Measurements from ENCODE around the gene TUBB6. TPM values are rescaled to one million over a fixed set of nuclear protein-coding genes. Genes with fewer than 3 reads are reported as not detected.

The TUBB6 gene
- total and polyA plus RNA-seq, 5 donors from 2014 or later, result 0.22 to 2.4 (median 0.64) TPM; not detected in 1

GRCh38 chr18:12330766-12331165, 22.7 kb downstream of the TUBB6 start:
- H3K4me1 ChIP-seq (ENCODE audit: control insufficient read depth, insufficient read depth, low read length, poor library complexity, severe bottlenecking), result no peaks in the 10 kb centered on the region
- ATAC-seq (ENCODE audit: low read depth in 2 of 2), result no peak
- H3K27ac ChIP-seq (ENCODE audit: insufficient read depth, low read length, poor library complexity, severe bottlenecking), result no peak overlapping the region
- no peak for DNase-seq
- H3K9me3 Mint-ChIP-seq, result peaks cover 0 to 2% (median 0%) of the 10 kb centered on the region in 7 donors
- H3K4me3 Mint-ChIP-seq, result no peak overlapping the region
- H3K36me3 ChIP-seq (ENCODE audit: control insufficient read depth, insufficient read depth, low read length), result peaks cover 50% of the 10 kb centered on the region
- H3K27me3 Mint-ChIP-seq, result no peaks in the 10 kb centered on the region
- H3K36me3 Mint-ChIP-seq, result peaks cover 45% of the 10 kb centered on the region
- no peak overlapping the region for H3K27ac Mint-ChIP-seq
- H3K4me1 Mint-ChIP-seq, result peaks cover 0 to 7% (median 6%) of the 10 kb centered on the region in 4 donors
- no peak overlapping the region for H3K4me3 ChIP-seq (ENCODE audit: low read depth, low read length)
- no peaks in the 10 kb centered on the region for H3K27me3 ChIP-seq (ENCODE audit: control insufficient read depth, insufficient read depth, low read length)
- no peaks in the 10 kb centered on the region for H3K9me3 ChIP-seq (ENCODE audit: control insufficient read depth in 2 of 2, low read length in 2 of 2)

GRCh38 chr18:12333506-12334290, 25.7 kb downstream of the TUBB6 start:
- no peaks in the 10 kb centered on the region for H3K4me1 ChIP-seq (ENCODE audit: control insufficient read depth, insufficient read depth, low read length, poor library complexity, severe bottlenecking)
- H3K27me3 Mint-ChIP-seq, result no peaks in the 10 kb centered on the region
- H3K4me3 Mint-ChIP-seq, result no peak overlapping the region
- no peaks in the 10 kb centered on the region for H3K9me3 ChIP-seq (ENCODE audit: control insufficient read depth in 2 of 2, low read length in 2 of 2)
- ATAC-seq (ENCODE audit: low read depth in 2 of 2) (no peak), DNase-seq (no peak)
- H3K36me3 Mint-ChIP-seq, result peaks cover 42% of the 10 kb centered on the region
- H3K36me3 ChIP-seq (ENCODE audit: control insufficient read depth, insufficient read depth, low read length), result peaks cover 46% of the 10 kb centered on the region
- no peak overlapping the region for H3K4me3 ChIP-seq (ENCODE audit: low read depth, low read length)
- peak overlapping the region in 1 of 3 donors; percentile 43 for H3K27ac Mint-ChIP-seq
- H3K27ac ChIP-seq (ENCODE audit: insufficient read depth, low read length, poor library complexity, severe bottlenecking), result no peak overlapping the region
- peaks cover 0 to 2% (median 0%) of the 10 kb centered on the region in 7 donors for H3K9me3 Mint-ChIP-seq
- no peaks in the 10 kb centered on the region for H3K27me3 ChIP-seq (ENCODE audit: control insufficient read depth, insufficient read depth, low read length)
- H3K4me1 Mint-ChIP-seq, result no peaks in the 10 kb centered on the region

GRCh38 chr18:12334366-12334808, 26.3 kb downstream of the TUBB6 start:
- Mint-ChIP-seq H3K36me3 (peaks cover 42% of the 10 kb centered on the region), H3K27ac (peak overlapping the region in 1 of 3 donors; percentile 45), H3K9me3 (peaks cover 0 to 2% (median 0%) of the 10 kb centered on the region in 7 donors), H3K4me1 (no peaks in the 10 kb centered on the region), H3K4me3 (no peak overlapping the region), H3K27me3 (no peaks in the 10 kb centered on the region)
- peaks cover 40% of the 10 kb centered on the region for H3K36me3 ChIP-seq (ENCODE audit: control insufficient read depth, insufficient read depth, low read length)
- no peak overlapping the region for H3K4me3 ChIP-seq (ENCODE audit: low read depth, low read length)
- no peaks in the 10 kb centered on the region for H3K4me1 ChIP-seq (ENCODE audit: control insufficient read depth, insufficient read depth, low read length, poor library complexity, severe bottlenecking)
- no peaks in the 10 kb centered on the region for H3K27me3 ChIP-seq (ENCODE audit: control insufficient read depth, insufficient read depth, low read length)
- H3K27ac ChIP-seq (ENCODE audit: insufficient read depth, low read length, poor library complexity, severe bottlenecking), result no peak overlapping the region
- DNase-seq (no peak), ATAC-seq (ENCODE audit: low read depth in 2 of 2) (no peak)
- H3K9me3 ChIP-seq (ENCODE audit: control insufficient read depth in 2 of 2, low read length in 2 of 2), result no peaks in the 10 kb centered on the region

GRCh38 chr18:12334863-12335262, 26.8 kb downstream of the TUBB6 start:
- ATAC-seq (ENCODE audit: low read depth in 2 of 2) (no peak), DNase-seq (no peak)
- H3K36me3 ChIP-seq (ENCODE audit: control insufficient read depth, insufficient read depth, low read length), result peaks cover 36% of the 10 kb centered on the region
- Mint-ChIP-seq H3K27me3 (no peaks in the 10 kb centered on the region), H3K9me3 (peaks cover 0 to 2% (median 0%) of the 10 kb centered on the region in 7 donors), H3K4me1 (no peaks in the 10 kb centered on the region), H3K27ac (peak overlapping the region in 1 of 3 donors; percentile 45), H3K4me3 (no peak overlapping the region), H3K36me3 (peaks cover 40% of the 10 kb centered on the region)
- no peaks in the 10 kb centered on the region for H3K27me3 ChIP-seq (ENCODE audit: control insufficient read depth, insufficient read depth, low read length)
- H3K9me3 ChIP-seq (ENCODE audit: control insufficient read depth in 2 of 2, low read length in 2 of 2), result no peaks in the 10 kb centered on the region
- H3K4me3 ChIP-seq (ENCODE audit: low read depth, low read length), result no peak overlapping the region
- no peak overlapping the region for H3K27ac ChIP-seq (ENCODE audit: insufficient read depth, low read length, poor library complexity, severe bottlenecking)
- no peaks in the 10 kb centered on the region for H3K4me1 ChIP-seq (ENCODE audit: control insufficient read depth, insufficient read depth, low read length, poor library complexity, severe bottlenecking)

- Mint-ChIP-seq H3K27ac (peak overlapping the region in 2 of 3 donors; percentile 7 to 32), H3K4me1 (no peaks in the 10 kb centered on the region), H3K4me3 (no peak overlapping the region), H3K27me3 (no peaks in the 10 kb centered on the region), H3K9me3 (peaks cover 0 to 2% (median 0%) of the 10 kb centered on the region in 7 donors), H3K36me3 (peaks cover 40% of the 10 kb centered on the region)
- peaks cover 39% of the 10 kb centered on the region for H3K36me3 ChIP-seq (ENCODE audit: control insufficient read depth, insufficient read depth, low read length)
- no peaks in the 10 kb centered on the region for H3K9me3 ChIP-seq (ENCODE audit: control insufficient read depth in 2 of 2, low read length in 2 of 2)
- no peak for DNase-seq
- H3K4me3 ChIP-seq (ENCODE audit: low read depth, low read length), result no peak overlapping the region
- H3K27me3 ChIP-seq (ENCODE audit: control insufficient read depth, insufficient read depth, low read length), result no peaks in the 10 kb centered on the region
- ATAC-seq (ENCODE audit: low read depth in 2 of 2), result no peak
- no peaks in the 10 kb centered on the region for H3K4me1 ChIP-seq (ENCODE audit: control insufficient read depth, insufficient read depth, low read length, poor library complexity, severe bottlenecking)
- H3K27ac ChIP-seq (ENCODE audit: insufficient read depth, low read length, poor library complexity, severe bottlenecking), result no peak overlapping the region
These were observed 27.5 kb downstream of the TUBB6 start for GRCh38 chr18:12335503-12335902.

GRCh38 chr18:12336171-12336613, 28.2 kb downstream of the TUBB6 start:
- Histone ChIP-seq H3K36me3 (ENCODE audit: control insufficient read depth, insufficient read depth, low read length) (peaks cover 44% of the 10 kb centered on the region), H3K27me3 (ENCODE audit: control insufficient read depth, insufficient read depth, low read length) (no peaks in the 10 kb centered on the region), H3K4me3 (ENCODE audit: low read depth, low read length) (no peak overlapping the region), H3K4me1 (ENCODE audit: control insufficient read depth, insufficient read depth, low read length, poor library complexity, severe bottlenecking) (no peaks in the 10 kb centered on the region), H3K27ac (ENCODE audit: insufficient read depth, low read length, poor library complexity, severe bottlenecking) (no peak overlapping the region), H3K9me3 (ENCODE audit: control insufficient read depth in 2 of 2, low read length in 2 of 2) (no peaks in the 10 kb centered on the region)
- DNase-seq, result no peak
- H3K27me3 Mint-ChIP-seq, result no peaks in the 10 kb centered on the region
- H3K4me3 Mint-ChIP-seq, result no peak overlapping the region
- H3K27ac Mint-ChIP-seq, result peak overlapping the region in 1 of 3 donors; percentile 67
- no peaks in the 10 kb centered on the region for H3K4me1 Mint-ChIP-seq
- H3K9me3 Mint-ChIP-seq, result no peaks in the 10 kb centered on the region
- H3K36me3 Mint-ChIP-seq, result peaks cover 41% of the 10 kb centered on the region
- ATAC-seq (ENCODE audit: low read depth in 2 of 2), result no peak

GRCh38 chr18:12336887-12337286, 28.8 kb downstream of the TUBB6 start:
- Histone ChIP-seq H3K4me1 (ENCODE audit: control insufficient read depth, insufficient read depth, low read length, poor library complexity, severe bottlenecking) (no peaks in the 10 kb centered on the region), H3K9me3 (ENCODE audit: control insufficient read depth in 2 of 2, low read length in 2 of 2) (no peaks in the 10 kb centered on the region), H3K27ac (ENCODE audit: insufficient read depth, low read length, poor library complexity, severe bottlenecking) (no peak overlapping the region), H3K27me3 (ENCODE audit: control insufficient read depth, insufficient read depth, low read length) (no peaks in the 10 kb centered on the region), H3K36me3 (ENCODE audit: control insufficient read depth, insufficient read depth, low read length) (peaks cover 44% of the 10 kb centered on the region), H3K4me3 (ENCODE audit: low read depth, low read length) (no peak overlapping the region)
- Mint-ChIP-seq H3K9me3 (no peaks in the 10 kb centered on the region), H3K4me1 (no peaks in the 10 kb centered on the region), H3K27ac (peak overlapping the region in 1 of 3 donors; percentile 1), H3K27me3 (no peaks in the 10 kb centered on the region), H3K4me3 (no peak overlapping the region), H3K36me3 (peaks cover 47% of the 10 kb centered on the region)
- ATAC-seq (ENCODE audit: low read depth in 2 of 2) (no peak), DNase-seq (no peak)

- H3K36me3 ChIP-seq (ENCODE audit: control insufficient read depth, insufficient read depth, low read length), result peaks cover 58% of the 10 kb centered on the region
- no peak overlapping the region for H3K27ac Mint-ChIP-seq
- H3K27me3 ChIP-seq (ENCODE audit: control insufficient read depth, insufficient read depth, low read length), result no peaks in the 10 kb centered on the region
- H3K4me3 ChIP-seq (ENCODE audit: low read depth, low read length), result no peak overlapping the region
- no peaks in the 10 kb centered on the region for H3K27me3 Mint-ChIP-seq
- DNase-seq (no peak), ATAC-seq (ENCODE audit: low read depth in 2 of 2) (no peak)
- H3K9me3 ChIP-seq (ENCODE audit: control insufficient read depth in 2 of 2, low read length in 2 of 2), result no peaks in the 10 kb centered on the region
- no peaks in the 10 kb centered on the region for H3K4me1 Mint-ChIP-seq
- H3K27ac ChIP-seq (ENCODE audit: insufficient read depth, low read length, poor library complexity, severe bottlenecking), result no peak overlapping the region
- no peaks in the 10 kb centered on the region for H3K9me3 Mint-ChIP-seq
- H3K36me3 Mint-ChIP-seq, result peaks cover 62% of the 10 kb centered on the region
- no peaks in the 10 kb centered on the region for H3K4me1 ChIP-seq (ENCODE audit: control insufficient read depth, insufficient read depth, low read length, poor library complexity, severe bottlenecking)
- no peak overlapping the region for H3K4me3 Mint-ChIP-seq
These were observed 30.3 kb downstream of the TUBB6 start for GRCh38 chr18:12338382-12338781.
